Measurements from ENCODE around the gene RCAN2.

DNA sequence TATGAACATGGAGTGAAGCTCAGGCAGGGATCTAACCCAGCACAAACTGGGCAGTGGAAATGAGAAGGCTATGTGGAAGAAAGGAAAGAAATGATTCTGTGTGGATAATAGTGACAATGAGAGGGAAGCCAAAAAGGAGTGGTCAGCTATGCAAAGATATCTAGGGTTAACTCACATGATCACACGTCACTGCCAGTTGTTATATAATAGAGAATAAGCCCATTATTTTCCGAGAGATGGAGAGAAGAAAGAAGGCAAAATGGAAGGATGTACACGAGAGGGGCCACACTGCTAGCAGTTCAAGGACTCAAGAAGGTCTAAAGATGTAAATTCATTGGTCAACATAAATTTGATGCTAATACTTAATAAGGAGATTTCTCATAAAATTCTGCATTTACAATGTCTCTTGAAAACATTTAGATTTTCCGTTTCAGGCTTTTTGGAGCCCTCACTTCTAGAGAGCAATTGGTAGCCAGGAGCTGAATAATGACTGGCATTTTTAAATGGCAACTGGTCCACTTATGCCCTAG lies 18.8 kb upstream of the RCAN2 start:
- TF ChIP-seq, protein P1, sequence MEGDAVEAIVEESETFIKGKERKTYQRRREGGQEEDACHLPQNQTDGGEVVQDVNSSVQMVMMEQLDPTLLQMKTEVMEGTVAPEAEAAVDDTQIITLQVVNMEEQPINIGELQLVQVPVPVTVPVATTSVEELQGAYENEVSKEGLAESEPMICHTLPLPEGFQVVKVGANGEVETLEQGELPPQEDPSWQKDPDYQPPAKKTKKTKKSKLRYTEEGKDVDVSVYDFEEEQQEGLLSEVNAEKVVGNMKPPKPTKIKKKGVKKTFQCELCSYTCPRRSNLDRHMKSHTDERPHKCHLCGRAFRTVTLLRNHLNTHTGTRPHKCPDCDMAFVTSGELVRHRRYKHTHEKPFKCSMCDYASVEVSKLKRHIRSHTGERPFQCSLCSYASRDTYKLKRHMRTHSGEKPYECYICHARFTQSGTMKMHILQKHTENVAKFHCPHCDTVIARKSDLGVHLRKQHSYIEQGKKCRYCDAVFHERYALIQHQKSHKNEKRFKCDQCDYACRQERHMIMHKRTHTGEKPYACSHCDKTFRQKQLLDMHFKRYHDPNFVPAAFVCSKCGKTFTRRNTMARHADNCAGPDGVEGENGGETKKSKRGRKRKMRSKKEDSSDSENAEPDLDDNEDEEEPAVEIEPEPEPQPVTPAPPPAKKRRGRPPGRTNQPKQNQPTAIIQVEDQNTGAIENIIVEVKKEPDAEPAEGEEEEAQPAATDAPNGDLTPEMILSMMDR (IDR thresholded peaks at IDR 0.05; ENCODE audit: extremely low read depth in 1 of 2, insufficient read depth in 1 of 2, low read depth in 1 of 2, low read length in 2 of 2): no peak
- no peak for TF ChIP-seq JUN (IDR thresholded peaks at IDR 0.05; ENCODE audit: borderline replicate concordance, insufficient read depth, insufficient read length, low read depth)
- TF ChIP-seq POLR2A (IDR thresholded peaks at IDR 0.05; ENCODE audit: low read depth, low read length): no peak
- TF ChIP-seq POLR2AphosphoS5 (IDR thresholded peaks at IDR 0.05; ENCODE audit: insufficient read depth, low read depth, low read length): no peak
- no peak for TF ChIP-seq EZH2 (IDR thresholded peaks at IDR 0.05; ENCODE audit: borderline replicate concordance, low read depth, low read length, severe bottlenecking)
- TF ChIP-seq, protein P2, sequence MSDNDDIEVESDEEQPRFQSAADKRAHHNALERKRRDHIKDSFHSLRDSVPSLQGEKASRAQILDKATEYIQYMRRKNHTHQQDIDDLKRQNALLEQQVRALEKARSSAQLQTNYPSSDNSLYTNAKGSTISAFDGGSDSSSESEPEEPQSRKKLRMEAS (IDR thresholded peaks at IDR 0.05; ENCODE audit: insufficient read depth, insufficient read length): no peak
